Activated B cell treated with CpG ODN at 0.5 μM for 24 hours (primary cell): ENCODE data around the gene RNF182. TPM values are rescaled to one million over a fixed set of nuclear protein-coding genes. Genes with fewer than 3 reads are reported as not detected.

ENCODE experiments used
- ATAC-seq: fragments of 200-7000 bp; cut with Tn5 transposase; one replicate; pipeline ENCODE4 v1.10.0; 2021; ENCODE audit warnings: low read depth, mild to moderate bottlenecking, moderate library complexity
- CTCF ChIA-PET: fragments of 350-600 bp; sonication (Branson Sonifier 250); formaldehyde crosslinking; loops from one replicate; lab custom pipeline; 2021; ENCODE audit warnings: antibody characterized with exemption; lab: Charles Lee
- POLR2A ChIA-PET: fragments of 350-600 bp; sonication (Branson Sonifier 250); formaldehyde crosslinking; loops from one replicate; lab custom pipeline; 2021; ENCODE audit warnings: antibody characterized with exemption; lab: Charles Lee
- DNase-seq: peaks from one replicate; pipeline ENCODE4 v3.0.0; 2022
- H3K27ac Mint-ChIP-seq: one replicate; pipeline ENCODE4 v1.8.0; 2020; ENCODE audit warnings: mixed read lengths
- H3K27me3 Mint-ChIP-seq: one replicate; pipeline ENCODE4 v1.8.0; 2021; ENCODE audit warnings: mixed read lengths
- H3K36me3 Mint-ChIP-seq: one replicate; pipeline ENCODE4 v1.8.0; 2021; ENCODE audit warnings: low read depth, mixed read lengths
- H3K4me1 Mint-ChIP-seq: one replicate; pipeline ENCODE4 v1.8.0; 2021; ENCODE audit warnings: mixed read lengths
- H3K4me3 Mint-ChIP-seq: one replicate; pipeline ENCODE4 v1.8.0; 2020; ENCODE audit warnings: mild to moderate bottlenecking, mixed read lengths
- H3K9me3 Mint-ChIP-seq: one replicate; pipeline ENCODE4 v1.8.0; 2020; ENCODE audit warnings: mixed read lengths
- CTCF ChIP-seq: fragments of 200-600 bp; IDR thresholded peaks from one replicate; pipeline ENCODE4 v1.8.0; 2022; ENCODE audit warnings: antibody characterized with exemption, mild to moderate bottlenecking
- intact Hi-C: fragments of 100-400 bp; cut with micrococcal nuclease; formaldehyde crosslinking; loops from one replicate; pipeline ENCODE4 v1.15.1; 2024
- total RNA-seq: library from RNA; stranded (reverse); gene quantifications from 2 replicates; pipeline ENCODE4 v1.2.3, GENCODE V29; 2022

Gene RNF182
- total RNA-seq, 1 donor from 2014 or later: not detected

GRCh38 chr6:13884397-13884796 lies 40.4 kb upstream of the RNF182 start:
- ATAC-seq: no peak
- CTCF ChIA-PET: no interaction called here
- Mint-ChIP-seq H3K4me1 (no peaks in the 10 kb centered on the region), H3K36me3 (no peaks in the 10 kb centered on the region), H3K4me3 (no peak overlapping the region), H3K27me3 (no peaks in the 10 kb centered on the region), H3K27ac (no peak overlapping the region), H3K9me3 (no peaks in the 10 kb centered on the region)
- no peak for TF ChIP-seq CTCF
- DNase-seq: no peak
- intact Hi-C loops: no loop called here
- POLR2A ChIA-PET: no interaction called here

- H3K27ac Mint-ChIP-seq: no peak overlapping the region
- no peak for TF ChIP-seq CTCF
- POLR2A ChIA-PET: no interaction called here
These were observed 39.2 kb upstream of the RNF182 start for GRCh38 chr6:13885601-13886000.

GRCh38 chr6:13886949-13887348 lies 37.8 kb upstream of the RNF182 start:
- no peak for TF ChIP-seq CTCF
- CTCF ChIA-PET: no interaction called here
- H3K4me3 Mint-ChIP-seq: no peak overlapping the region
- POLR2A ChIA-PET: no interaction called here
- no peaks in the 10 kb centered on the region for H3K36me3 Mint-ChIP-seq
- no peaks in the 10 kb centered on the region for H3K9me3 Mint-ChIP-seq
- no peak overlapping the region for H3K27ac Mint-ChIP-seq
- no peaks in the 10 kb centered on the region for H3K4me1 Mint-ChIP-seq
- no peak for DNase-seq
- ATAC-seq: no peak
- intact Hi-C loops: no loop called here
- H3K27me3 Mint-ChIP-seq: no peaks in the 10 kb centered on the region

More at GRCh38 chr6:13885601-13886000, 39.2 kb upstream of the RNF182 start:
- H3K27me3 Mint-ChIP-seq: no peaks in the 10 kb centered on the region
- no peak overlapping the region for H3K4me3 Mint-ChIP-seq
- no peak for DNase-seq
- intact Hi-C loops: no loop called here
- H3K9me3 Mint-ChIP-seq: no peaks in the 10 kb centered on the region
- H3K4me1 Mint-ChIP-seq: no peaks in the 10 kb centered on the region
- ATAC-seq: no peak
- no peaks in the 10 kb centered on the region for H3K36me3 Mint-ChIP-seq
- CTCF ChIA-PET: interaction anchor here (0.5 kb wide), 1 partner anchor 19 kb away, joined by 3 read pairs; no protein-coding TSS in a partner anchor

GRCh38 chr6:13892017-13892645 lies 32.6 kb upstream of the RNF182 start:
- Mint-ChIP-seq H3K27ac (no peak overlapping the region), H3K4me3 (no peak overlapping the region), H3K27me3 (peaks cover 3% of the 10 kb centered on the region), H3K9me3 (no peaks in the 10 kb centered on the region), H3K4me1 (no peaks in the 10 kb centered on the region), H3K36me3 (no peaks in the 10 kb centered on the region)
- no peak for TF ChIP-seq CTCF
- ChIA-PET POLR2A (no interaction called here), CTCF (no interaction called here)
- intact Hi-C loops: no loop called here
- DNase-seq (no peak), ATAC-seq (no peak)

GRCh38 chr6:13902922-13903321 lies 21.8 kb upstream of the RNF182 start:
- no peak for TF ChIP-seq CTCF
- DNase-seq: no peak
- no peak overlapping the region for H3K4me3 Mint-ChIP-seq
- no peaks in the 10 kb centered on the region for H3K36me3 Mint-ChIP-seq
- H3K27me3 Mint-ChIP-seq: peaks cover 17% of the 10 kb centered on the region
- H3K4me1 Mint-ChIP-seq: no peaks in the 10 kb centered on the region
- POLR2A ChIA-PET: no interaction called here
- H3K27ac Mint-ChIP-seq: no peak overlapping the region
- intact Hi-C loops: loop anchor here (10.0 kb wide), 1 partner anchor 1342 kb away; the partner anchor contains the start of gene JARID2
- no peaks in the 10 kb centered on the region for H3K9me3 Mint-ChIP-seq
- CTCF ChIA-PET: no interaction called here
- no peak for ATAC-seq
